Right atrium auricular region (tissue), 2 donors: ENCODE data around the gene RBM6. TPM values are rescaled to one million over a fixed set of nuclear protein-coding genes. Genes with fewer than 3 reads are reported as not detected.
"Not testable (repeated sequence)": the region's sequence is repeated elsewhere in the genome, so short reads cannot be mapped to it uniquely, and the experiment has no call there.

ENCODE experiments used
- DNase-seq: peaks from one replicate; pipeline ENCODE4 v3.0.0-alpha.2; 2019; ENCODE audit warnings: low spot score
- H3K27ac ChIP-seq, 2 donors: fragments of 200-600 bp; sonication (generic); 1 replicate in 1 of 2; 2 replicates in 1 of 2; pipeline ENCODE4 v1.5.1; 2016 to 2019
- H3K27me3 ChIP-seq, 2 donors: fragments of 200-600 bp; sonication (generic); one replicate each; pipeline versions ENCODE4 v1.5.1 to v1.6.0; 2017 to 2019
- H3K36me3 ChIP-seq: fragments of 200-600 bp; sonication (generic); one replicate; pipeline ENCODE4 v1.5.1; 2016
- H3K4me1 ChIP-seq, 2 donors: fragments of 200-600 bp; sonication (generic); one replicate each; pipeline versions ENCODE4 v1.5.1 to v1.6.0; 2017 to 2019
- H3K4me3 ChIP-seq, 2 donors: fragments of 200-600 bp; sonication (generic); 1 replicate in 1 of 2; 2 replicates in 1 of 2; pipeline ENCODE4 v1.5.1; 2017 to 2019; ENCODE audit warnings: mild to moderate bottlenecking in 1 of 2, moderate library complexity in 1 of 2
- H3K9me3 ChIP-seq, 2 donors: fragments of 200-600 bp; sonication (generic); one replicate each; pipeline ENCODE4 v1.5.1; 2019
- CTCF ChIP-seq, 2 donors: fragments of 200-600 bp; sonication (generic); IDR thresholded peaks; one replicate each; pipeline ENCODE4 v1.5.1; 2019; ENCODE audit warnings: antibody characterized with exemption in 2 of 2
- total RNA-seq, 2 donors: library from RNA; depleted of rRNA; stranded (reverse); fragments of >200 nt; gene quantifications; one replicate each; pipeline ENCODE4 v1.1.0, GENCODE V29; 2016

RBM6 gene
- total RNA-seq, 2 donors from 2014 or later, result 34.6 to 38.0 TPM

GRCh38 chr3:50068134-50068533, 128.2 kb downstream of the RBM6 start:
- TF ChIP-seq CTCF (IDR thresholded peaks at IDR 0.05), result no peak
- peaks cover 93% of the 10 kb centered on the region for H3K36me3 ChIP-seq

GRCh38 chr3:50078091-50078490, 138.1 kb downstream of the RBM6 start:
- no peak for TF ChIP-seq CTCF (IDR thresholded peaks at IDR 0.05)
- Histone ChIP-seq H3K27me3 (no peaks in the 10 kb centered on the region), H3K4me3 (no peak overlapping the region), H3K27ac (no peak overlapping the region), H3K9me3 (no peaks in the 10 kb centered on the region), H3K36me3 (peaks cover 51% of the 10 kb centered on the region), H3K4me1 (no peaks in the 10 kb centered on the region)
- DNase-seq, result no peak

More at GRCh38 chr3:50068134-50068533, 128.2 kb downstream of the RBM6 start:
- DNase-seq, result no peak
- H3K4me3 ChIP-seq, result no peak overlapping the region
- H3K9me3 ChIP-seq, result no peaks in the 10 kb centered on the region
- no peaks in the 10 kb centered on the region for H3K27me3 ChIP-seq
- H3K4me1 ChIP-seq, result no peaks in the 10 kb centered on the region
- H3K27ac ChIP-seq, result no peak overlapping the region

- H3K27me3 ChIP-seq, result no peaks in the 10 kb centered on the region
- H3K4me1 ChIP-seq, result no peaks in the 10 kb centered on the region
- H3K9me3 ChIP-seq, result no peaks in the 10 kb centered on the region
- no peak for DNase-seq
- peaks cover 46% of the 10 kb centered on the region for H3K36me3 ChIP-seq
- H3K4me3 ChIP-seq, result no peak overlapping the region
- no peak overlapping the region for H3K27ac ChIP-seq
- TF ChIP-seq CTCF (IDR thresholded peaks at IDR 0.05), result no peak
Measured at GRCh38 chr3:50078622-50079021, 138.7 kb downstream of the RBM6 start.

- H3K27ac ChIP-seq, H3K4me3 ChIP-seq, H3K36me3 ChIP-seq, H3K27me3 ChIP-seq, H3K9me3 ChIP-seq, H3K4me1 ChIP-seq, DNase-seq: not testable (repeated sequence)
Measured at GRCh38 chr3:50084951-50085350, 145.0 kb downstream of the RBM6 start.

- Histone ChIP-seq H3K4me3 (peak within 1 kb of the TSS; percentile 84 to 95), H3K27ac (peak within 1 kb of the TSS; percentile 95 to 96), H3K9me3 (no peaks in the 10 kb centered on the region), H3K27me3 (no peaks in the 10 kb centered on the region), H3K4me1 (peaks cover 0 to 24% of the 10 kb centered on the region in 2 donors), H3K36me3 (peaks cover 37% of the 10 kb centered on the region)
- DNase-seq, result peak; percentile 95
- peak in 1 of 2 donors; percentile 16 for TF ChIP-seq CTCF (IDR thresholded peaks at IDR 0.05)
Measured at GRCh38 chr3:50088725-50089608, 149.0 kb downstream of the RBM6 start, which contains the start of gene RBM5. Gene RBM5 (plus strand): TSS chr3:50088919. CDS start chr3:50090435, 1,516 bp downstream.

- Histone ChIP-seq H3K27ac (peak overlapping the region; percentile 95 to 96), H3K9me3 (no peaks in the 10 kb centered on the region), H3K27me3 (no peaks in the 10 kb centered on the region), H3K4me1 (peaks cover 0 to 29% of the 10 kb centered on the region in 2 donors), H3K36me3 (peaks cover 43% of the 10 kb centered on the region), H3K4me3 (peak overlapping the region; percentile 84 to 95)
- TF ChIP-seq CTCF (IDR thresholded peaks at IDR 0.05), result no peak
- no peak for DNase-seq
Measured at GRCh38 chr3:50089609-50089945, 149.6 kb downstream of the RBM6 start.
